ENCODE results near the gene AMPD3. TPM values are rescaled to one million over a fixed set of nuclear protein-coding genes. Genes with fewer than 3 reads are reported as not detected.

AMPD3 gene
- total RNA-seq, 1 donor from 2014 or later = 3.4 TPM

GRCh38 chr11:10551845-10552352 is 96.8 kb downstream of the AMPD3 start:
- intact Hi-C loops (cut with DNase I) = no loop called here
- DNase-seq (ENCODE audit: low spot score) = no peak

GRCh38 chr11:10556590-10556989 is 101.5 kb downstream of the AMPD3 start:
- no peak for DNase-seq (ENCODE audit: low spot score)
- intact Hi-C loops (cut with DNase I) = no loop called here

Other genes starting within 250 kb of the AMPD3 start
- gene SBF2, start 161.0 kb upstream of the AMPD3 start, total RNA-seq = 27.9 TPM
- gene ADM, start 150.2 kb upstream of the AMPD3 start, total RNA-seq = 5.3 TPM
- 36.8 TPM for gene RNF141, start 85.9 kb downstream of the AMPD3 start, total RNA-seq
- 15.2 TPM for gene LYVE1, start 113.4 kb downstream of the AMPD3 start, total RNA-seq
- 6.4 TPM for gene IRAG1, start 238.5 kb downstream of the AMPD3 start, total RNA-seq